ENCODE measurements around the gene GABPB1. TPM values are rescaled to one million over a fixed set of nuclear protein-coding genes. Genes with fewer than 3 reads are reported as not detected.

GABPB1 gene
- total and polyA plus RNA-seq, 3 donors from 2014 or later: 21.5 to 45.9 (median 35.4) TPM

GRCh38 chr15:50235794-50236193 lies 119.2 kb downstream of the GABPB1 start:
- H3K4me1 ChIP-seq: no peaks in the 10 kb centered on the region
- intact Hi-C loops (cut with DNase I; ENCODE audit: low total_unique reads): no loop called here
- TF ChIP-seq CTCF (IDR thresholded peaks at IDR 0.05) (no peak), POLR2A (IDR thresholded peaks at IDR 0.05) (no peak)
- no peaks in the 10 kb centered on the region for H3K36me3 ChIP-seq (ENCODE audit: low read depth, missing control alignments)
- no peaks in the 10 kb centered on the region for H3K27me3 ChIP-seq
- no peak overlapping the region for H3K4me3 ChIP-seq
- no peaks in the 10 kb centered on the region for H3K9me3 ChIP-seq
- 87 to 100% methylated on average over 1 of the region's 1 CpG for WGBS, 2 donors
- no peak overlapping the region for H3K27ac ChIP-seq
- DNase-seq: no peak

GRCh38 chr15:50234764-50235163 lies 120.2 kb downstream of the GABPB1 start:
- intact Hi-C loops (cut with DNase I; ENCODE audit: low total_unique reads): no loop called here
- H3K9me3 ChIP-seq: no peaks in the 10 kb centered on the region

GRCh38 chr15:50233192-50233736 lies 121.7 kb downstream of the GABPB1 start:
- DNase-seq: no peak
- TF ChIP-seq POLR2A (IDR thresholded peaks at IDR 0.05): no peak
- no peak for TF ChIP-seq CTCF (IDR thresholded peaks at IDR 0.05)
- intact Hi-C loops (cut with DNase I; ENCODE audit: low total_unique reads): no loop called here
- H3K27ac ChIP-seq: no peak overlapping the region
- no peaks in the 10 kb centered on the region for H3K27me3 ChIP-seq
- H3K4me3 ChIP-seq: no peak overlapping the region
- H3K36me3 ChIP-seq (ENCODE audit: low read depth, missing control alignments): no peaks in the 10 kb centered on the region
- H3K9me3 ChIP-seq: no peaks in the 10 kb centered on the region
- no peaks in the 10 kb centered on the region for H3K4me1 ChIP-seq

More at GRCh38 chr15:50234764-50235163, 120.2 kb downstream of the GABPB1 start:
- Histone ChIP-seq H3K36me3 (ENCODE audit: low read depth, missing control alignments) (no peaks in the 10 kb centered on the region), H3K27me3 (no peaks in the 10 kb centered on the region), H3K4me1 (no peaks in the 10 kb centered on the region), H3K27ac (no peak overlapping the region), H3K4me3 (no peak overlapping the region)
- 53 to 62% methylated on average over 2 of the region's 2 CpGs for WGBS, 2 donors
- DNase-seq: no peak
- TF ChIP-seq CTCF (IDR thresholded peaks at IDR 0.05) (no peak), POLR2A (IDR thresholded peaks at IDR 0.05) (no peak)

- TF ChIP-seq POLR2A (IDR thresholded peaks at IDR 0.05): no peak
- TF ChIP-seq CTCF (IDR thresholded peaks at IDR 0.05): no peak
- Histone ChIP-seq H3K4me3 (no peak overlapping the region), H3K9me3 (no peaks in the 10 kb centered on the region), H3K4me1 (no peaks in the 10 kb centered on the region), H3K27ac (no peak overlapping the region), H3K27me3 (no peaks in the 10 kb centered on the region), H3K36me3 (ENCODE audit: low read depth, missing control alignments) (no peaks in the 10 kb centered on the region)
- no peak for DNase-seq
- WGBS, 2 donors: 98 to 100% methylated on average over 2 of the region's 2 CpGs
- intact Hi-C loops (cut with DNase I; ENCODE audit: low total_unique reads): no loop called here
Measured at GRCh38 chr15:50232791-50233190, 122.2 kb downstream of the GABPB1 start.

GRCh38 chr15:50231761-50232160 lies 123.2 kb downstream of the GABPB1 start:
- Histone ChIP-seq H3K9me3 (no peaks in the 10 kb centered on the region), H3K36me3 (ENCODE audit: low read depth, missing control alignments) (no peaks in the 10 kb centered on the region), H3K27ac (no peak overlapping the region), H3K27me3 (no peaks in the 10 kb centered on the region), H3K4me3 (no peak overlapping the region), H3K4me1 (no peaks in the 10 kb centered on the region)
- DNase-seq: no peak
- TF ChIP-seq CTCF (IDR thresholded peaks at IDR 0.05) (no peak), POLR2A (IDR thresholded peaks at IDR 0.05) (no peak)
- intact Hi-C loops (cut with DNase I; ENCODE audit: low total_unique reads): no loop called here

Measured in testis (tissue), 3 donors.